Testis (tissue), 2 donors: Measurements from ENCODE around the gene REPIN1.

Experiments
- CTCF ChIP-seq, 3 experiments: fragments of 450-650 bp in 2 of 3; fragments of 200-600 bp in 1 of 3; sonication (generic) in 1 of 3; IDR thresholded peaks; one replicate each; pipeline ENCODE4 v1.5.1; 2016 to 2019; ENCODE audit warnings: antibody characterized with exemption in 3 of 3, mild to moderate bottlenecking in 2 of 3, moderate library complexity in 1 of 3
- POLR2A ChIP-seq: fragments of 450-650 bp; IDR thresholded peaks from one replicate; pipeline ENCODE4 v1.6.1; 2017; ENCODE audit warnings: antibody characterized with exemption, mild to moderate bottlenecking, moderate library complexity

GRCh38 chr7:150398965-150399320 is 30.3 kb downstream of the REPIN1 start:
- TF ChIP-seq CTCF (IDR thresholded peaks at IDR 0.05) (no peak), POLR2A (no peak)
